IMR-90 (cell line): Measurements from ENCODE around the gene NAA15. TPM values are rescaled to one million over a fixed set of nuclear protein-coding genes. Genes with fewer than 3 reads are reported as not detected.

Source experiments
- ATAC-seq: fragments of 200-7000 bp; cut with Tn5 transposase; 2 replicates; pipeline ENCODE4 v1.9.1; 2020; ENCODE audit warnings: low read depth, mild to moderate bottlenecking, moderate library complexity
- BruUV-seq: library from RNA; stranded (reverse); fragments of 400-500 nt; replicated peaks from 2 replicates; lab custom pipeline; 2021; lab: Mats Ljungman, UMichigan
- CTCF ChIA-PET: fragments of 300-600 bp; formaldehyde crosslinking; extraction: SDS; loops from one replicate; lab custom pipeline; 2021; ENCODE audit warnings: antibody characterized with exemption; lab: Yijun Ruan, JAX
- POLR2A ChIA-PET: fragments of 300-600 bp; sonication (Branson Sonifier 250); formaldehyde crosslinking; loops from one replicate; lab custom pipeline; 2022; ENCODE audit warnings: antibody characterized with exemption; ENCODE audit not compliant: unreplicated experiment; lab: Charles Lee
- DNase-seq: peaks from one replicate; pipeline ENCODE4 v3.0.0; 2013
- H2AFZ ChIP-seq: replicated peaks from 2 replicates; pipeline ENCODE3; 2013; ENCODE audit warnings: low read length, mild to moderate bottlenecking; ENCODE audit not compliant: poor library complexity
- H2AK5ac ChIP-seq: 2 replicates; pipeline ENCODE4 v1.6.1; 2013; ENCODE audit warnings: low read depth, low read length, inconsistent platforms
- H2AK9ac ChIP-seq: replicated peaks from 2 replicates; pipeline ENCODE3; 2013; ENCODE audit warnings: mild to moderate bottlenecking, low read depth, low read length, moderate library complexity; ENCODE audit not compliant: poor library complexity
- H2BK120ac ChIP-seq: 2 replicates; pipeline ENCODE4 v1.6.1; 2013; ENCODE audit warnings: low read depth, low read length, inconsistent platforms
- H2BK15ac ChIP-seq: 3 replicates; pipeline ENCODE4 v1.6.1; 2013; ENCODE audit warnings: low read depth, low read length, inconsistent platforms
- H2BK20ac ChIP-seq: 2 replicates; pipeline ENCODE4 v1.6.1; 2013; ENCODE audit warnings: low read depth, mild to moderate bottlenecking, inconsistent platforms, low read length, moderate library complexity
- H2BK5ac ChIP-seq: 2 replicates; pipeline ENCODE4 v1.6.1; 2013; ENCODE audit warnings: mild to moderate bottlenecking, low read depth, low read length, inconsistent platforms; ENCODE audit not compliant: poor library complexity, severe bottlenecking
- H3K14ac ChIP-seq: replicated peaks from 2 replicates; pipeline ENCODE4 v1.6.1; 2013; ENCODE audit warnings: low read depth, low read length, inconsistent platforms
- H3K18ac ChIP-seq: 2 replicates; pipeline ENCODE4 v1.6.1; 2013; ENCODE audit warnings: low read depth, low read length, control low read depth
- H3K23ac ChIP-seq: 2 replicates; pipeline ENCODE4 v1.6.1; 2013; ENCODE audit warnings: low read depth, low read length, inconsistent platforms
- H3K27ac ChIP-seq: 2 replicates; pipeline ENCODE4 v1.5.1; 2013; ENCODE audit warnings: mild to moderate bottlenecking, control low read depth, low read length; ENCODE audit not compliant: insufficient read depth
- H3K27me3 ChIP-seq: 2 replicates; pipeline ENCODE4 v1.6.1; 2013; ENCODE audit warnings: low read length; ENCODE audit not compliant: control insufficient read depth, insufficient read depth
- H3K36me3 ChIP-seq: 2 replicates; pipeline ENCODE4 v1.6.1; 2013; ENCODE audit warnings: low read length, mixed read lengths; ENCODE audit not compliant: control insufficient read depth, insufficient read depth
- H3K4ac ChIP-seq: 2 replicates; pipeline ENCODE4 v1.6.1; 2013; ENCODE audit warnings: low read depth, low read length, inconsistent platforms
- H3K4me1 ChIP-seq: 2 replicates; pipeline ENCODE4 v1.6.1; 2013; ENCODE audit warnings: low read length, mixed read lengths; ENCODE audit not compliant: control insufficient read depth, insufficient read depth
- H3K4me2 ChIP-seq: 2 replicates; pipeline ENCODE4 v1.6.1; 2013; ENCODE audit warnings: low read depth, mild to moderate bottlenecking, control low read depth, low read length, moderate library complexity
- H3K4me3 ChIP-seq: 2 replicates; pipeline ENCODE4 v1.5.1; 2013; ENCODE audit warnings: low read depth, mild to moderate bottlenecking, control low read depth, low read length, moderate library complexity; ENCODE audit not compliant: insufficient read depth
- H3K56ac ChIP-seq: 2 replicates; pipeline ENCODE4 v1.6.1; 2013; ENCODE audit warnings: low read length, inconsistent platforms; ENCODE audit not compliant: insufficient read depth; ENCODE audit errors: extremely low read depth
- H3K79me1 ChIP-seq, 2 experiments: 2 replicates each; pipeline ENCODE4 v1.6.1; 2013; ENCODE audit warnings: low read length in 2 of 2, inconsistent platforms in 1 of 2, low read depth in 1 of 2
- H3K9ac ChIP-seq: 2 replicates; pipeline ENCODE4 v1.6.1; 2013; ENCODE audit warnings: low read depth, low read length, control low read depth
- H3K9me1 ChIP-seq: 2 replicates; pipeline ENCODE4 v1.6.1; 2013; ENCODE audit warnings: low read length, inconsistent platforms; ENCODE audit not compliant: insufficient read depth
- H3K9me3 ChIP-seq: 2 replicates; pipeline ENCODE4 v1.6.1; 2013; ENCODE audit warnings: low read length; ENCODE audit not compliant: control insufficient read depth, insufficient read depth
- H4K20me1 ChIP-seq: 2 replicates; pipeline ENCODE4 v1.6.1; 2013; ENCODE audit warnings: low read length, inconsistent platforms; ENCODE audit not compliant: insufficient read depth
- H4K5ac ChIP-seq: 2 replicates; pipeline ENCODE4 v1.6.1; 2013; ENCODE audit warnings: mild to moderate bottlenecking, low read depth, low read length, control low read depth
- H4K8ac ChIP-seq, 2 experiments: 2 replicates each; pipeline ENCODE4 v1.6.1; 2013; ENCODE audit warnings: low read depth in 2 of 2, low read length in 2 of 2, control low read depth in 1 of 2, inconsistent platforms in 1 of 2
- H4K91ac ChIP-seq: 2 replicates; pipeline ENCODE4 v1.6.1; 2013; ENCODE audit warnings: low read depth, low read length, inconsistent platforms; ENCODE audit not compliant: insufficient read depth
- BHLHE40 ChIP-seq: fragments of 150-350 bp; IDR thresholded peaks from 2 replicates; pipeline ENCODE4 v1.6.1; 2016; ENCODE audit warnings: mild to moderate bottlenecking, low read depth, low read length
- CEBPB ChIP-seq: IDR thresholded peaks from 2 replicates; pipeline ENCODE4 v1.6.1; 2012; ENCODE audit warnings: low read depth, low read length, improper control_type of control experiment
- CHD1 ChIP-seq: IDR thresholded peaks from 2 replicates; pipeline ENCODE4 v1.6.1; 2012; ENCODE audit warnings: low read depth, low read length, improper control_type of control experiment
- CTCF ChIP-seq: conservative IDR thresholded peaks from 2 replicates; pipeline ENCODE4 v1.5.1; 2012; ENCODE audit warnings: mild to moderate bottlenecking, low read depth, low read length, improper control_type of control experiment
- FOS ChIP-seq: fragments of 150-350 bp; IDR thresholded peaks from 2 replicates; pipeline ENCODE4 v1.6.1; 2016; ENCODE audit warnings: low read depth, low read length
- MAZ ChIP-seq: IDR thresholded peaks from 2 replicates; pipeline ENCODE4 v1.6.1; 2012; ENCODE audit warnings: low read depth, mild to moderate bottlenecking, low read length, improper control_type of control experiment, moderate library complexity, borderline replicate concordance
- MXI1 ChIP-seq: IDR thresholded peaks from 2 replicates; pipeline ENCODE4 v1.6.1; 2012; ENCODE audit warnings: low read depth, mild to moderate bottlenecking, low read length, moderate library complexity, borderline replicate concordance
- NFE2L2 ChIP-seq: fragments of 150-350 bp; IDR thresholded peaks from 2 replicates; pipeline ENCODE4 v1.6.1; 2016; ENCODE audit warnings: low read depth, mild to moderate bottlenecking, low read length
- POLR2A ChIP-seq: IDR thresholded peaks from 2 replicates; pipeline ENCODE4 v1.6.1; 2012; ENCODE audit warnings: mild to moderate bottlenecking, low read depth, low read length
- RAD21 ChIP-seq: IDR thresholded peaks from 2 replicates; pipeline ENCODE4 v1.6.1; 2012; ENCODE audit warnings: low read length, improper control_type of control experiment
- RCOR1 ChIP-seq: IDR thresholded peaks from 2 replicates; pipeline ENCODE4 v1.6.1; 2012; ENCODE audit warnings: mild to moderate bottlenecking, low read length, improper control_type of control experiment; ENCODE audit not compliant: insufficient replicate concordance
- RFX5 ChIP-seq: IDR thresholded peaks from 2 replicates; pipeline ENCODE4 v1.8.0; 2012; ENCODE audit warnings: low read depth, mild to moderate bottlenecking, low read length, moderate library complexity
- SMC3 ChIP-seq: fragments of 150-350 bp; IDR thresholded peaks from 2 replicates; pipeline ENCODE4 v1.6.1; 2016; ENCODE audit warnings: low read depth, mild to moderate bottlenecking, antibody characterized with exemption, low read length, moderate library complexity
- dilution Hi-C: fragments of 300-500 bp; cut with HindIII; formaldehyde crosslinking; loops from one replicate; pipeline ENCODE4 v1.14.3; 2018; ENCODE audit warnings: low sequenced_read_pairs; ENCODE audit not compliant: unreplicated experiment
- in situ Hi-C: fragments of 300-500 bp; cut with MboI; formaldehyde crosslinking; loops from 3 replicates; pipeline ENCODE4 v1.14.3; 2019; ENCODE audit warnings: low sequenced_read_pairs, inconsistent platforms, mixed read lengths
- intact Hi-C: fragments of 100-400 bp; cut with micrococcal nuclease; formaldehyde crosslinking; loops from 2 replicates; pipeline ENCODE4 v1.10.0; 2022
- polyA plus RNA-seq, 3 experiments: library from polyadenylated mRNA; depleted of rRNA; stranded (reverse); fragments of >200 nt; gene quantifications; 2 replicates each; pipeline ENCODE4 v1.2.3, GENCODE V29; 2012; ENCODE audit warnings: low replicate concordance in 1 of 3
- total RNA-seq: library from RNA; depleted of rRNA; stranded (reverse); fragments of >200 nt; gene quantifications from 2 replicates; pipeline ENCODE4 v1.2.3, GENCODE V29; 2012
- TF ChIP-seq, protein P1 (sequence below): fragments of 150-350 bp; IDR thresholded peaks from 2 replicates; pipeline ENCODE4 v1.6.1; 2017; ENCODE audit warnings: mild to moderate bottlenecking, antibody characterized with exemption, low read length, low read depth
- TF ChIP-seq, protein P2 (sequence below): fragments of 150-350 bp; IDR thresholded peaks from 2 replicates; pipeline ENCODE4 v1.6.1; 2016; ENCODE audit warnings: low read depth, mild to moderate bottlenecking, low read length, moderate library complexity, borderline replicate concordance

NAA15 gene
- total and polyA plus RNA-seq, 2 of the 4 experiments (the other 2 are of a cell fraction) = 11.0 to 43.4 TPM

- no peak overlapping the region for H3K56ac ChIP-seq
- H3K9me3 ChIP-seq = no peaks in the 10 kb centered on the region
- no peak overlapping the region for H3K27ac ChIP-seq
- peaks cover under 1% of the 10 kb centered on the region; the same call in 1 of the 2 replicates for H3K4me1 ChIP-seq
- dilution Hi-C loops (no loop called here), intact Hi-C loops (loop anchor here (5.0 kb wide), 1 partner anchor 35 kb away; no protein-coding TSS in a partner anchor), in situ Hi-C loops (no loop called here)
- no peak overlapping the region for H2AK9ac ChIP-seq
- ATAC-seq (no peak), DNase-seq (no peak)
- no peak overlapping the region for H2BK15ac ChIP-seq
- no peak overlapping the region for H4K91ac ChIP-seq
- H3K36me3 ChIP-seq = no peaks in the 10 kb centered on the region
- H4K5ac ChIP-seq = no peak overlapping the region
- H3K18ac ChIP-seq = no peak overlapping the region
- peaks cover 0 to 39% of the 10 kb centered on the region in 2 experiments; a peak in 2 of 4 replicates for H3K79me1 ChIP-seq
- H3K4me3 ChIP-seq = no peak overlapping the region
- POLR2A ChIA-PET = no interaction called here
- H2BK20ac ChIP-seq = no peak overlapping the region
- H3K14ac ChIP-seq = no peak overlapping the region
- H4K20me1 ChIP-seq = peaks cover 65% of the 10 kb centered on the region
- no peaks in the 10 kb centered on the region for H3K9me1 ChIP-seq
- H4K8ac ChIP-seq = no peak overlapping the region
- CTCF ChIA-PET = no interaction called here
- H2BK5ac ChIP-seq = no peak overlapping the region
- no peak overlapping the region for H3K23ac ChIP-seq
- no TSS peak for BruUV-seq
- H3K4me2 ChIP-seq = no peak overlapping the region
- no peak overlapping the region for H3K9ac ChIP-seq
- H2AK5ac ChIP-seq = no peak overlapping the region
- no peak overlapping the region for H2BK120ac ChIP-seq
- no peaks in the 10 kb centered on the region for H3K27me3 ChIP-seq
- H3K4ac ChIP-seq = no peak overlapping the region
- no peak overlapping the region for H2AFZ ChIP-seq
- no peak for TF ChIP-seq CTCF
- no peak for TF ChIP-seq MXI1
- no peak for TF ChIP-seq POLR2A
- TF ChIP-seq, protein P1, sequence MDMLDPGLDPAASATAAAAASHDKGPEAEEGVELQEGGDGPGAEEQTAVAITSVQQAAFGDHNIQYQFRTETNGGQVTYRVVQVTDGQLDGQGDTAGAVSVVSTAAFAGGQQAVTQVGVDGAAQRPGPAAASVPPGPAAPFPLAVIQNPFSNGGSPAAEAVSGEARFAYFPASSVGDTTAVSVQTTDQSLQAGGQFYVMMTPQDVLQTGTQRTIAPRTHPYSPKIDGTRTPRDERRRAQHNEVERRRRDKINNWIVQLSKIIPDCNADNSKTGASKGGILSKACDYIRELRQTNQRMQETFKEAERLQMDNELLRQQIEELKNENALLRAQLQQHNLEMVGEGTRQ = no peak
- no peak for TF ChIP-seq RFX5
- no peak for TF ChIP-seq MAZ
- no peak for TF ChIP-seq FOS
- TF ChIP-seq BHLHE40 = no peak
- no peak for TF ChIP-seq NFE2L2
- TF ChIP-seq RAD21 = no peak
- TF ChIP-seq, protein P2, sequence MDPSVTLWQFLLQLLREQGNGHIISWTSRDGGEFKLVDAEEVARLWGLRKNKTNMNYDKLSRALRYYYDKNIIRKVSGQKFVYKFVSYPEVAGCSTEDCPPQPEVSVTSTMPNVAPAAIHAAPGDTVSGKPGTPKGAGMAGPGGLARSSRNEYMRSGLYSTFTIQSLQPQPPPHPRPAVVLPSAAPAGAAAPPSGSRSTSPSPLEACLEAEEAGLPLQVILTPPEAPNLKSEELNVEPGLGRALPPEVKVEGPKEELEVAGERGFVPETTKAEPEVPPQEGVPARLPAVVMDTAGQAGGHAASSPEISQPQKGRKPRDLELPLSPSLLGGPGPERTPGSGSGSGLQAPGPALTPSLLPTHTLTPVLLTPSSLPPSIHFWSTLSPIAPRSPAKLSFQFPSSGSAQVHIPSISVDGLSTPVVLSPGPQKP = no peak
- no peak for TF ChIP-seq SMC3
- no peak for TF ChIP-seq CEBPB
- TF ChIP-seq CHD1 = no peak
- TF ChIP-seq RCOR1 = no peak
Measured at GRCh38 chr4:139317635-139318034, 16.3 kb downstream of the NAA15 start.
